Activated naive CD8-positive, alpha-beta T cell treated with anti-CD3 and anti-CD28 coated beads for 36 hours (primary cell): Measurements from ENCODE around the gene TRPT1. TPM values are rescaled to one million over a fixed set of nuclear protein-coding genes. Genes with fewer than 3 reads are reported as not detected.

ENCODE experiments used
- total RNA-seq, 2 experiments: library from RNA; stranded (reverse); gene quantifications; one replicate each; pipeline ENCODE4 v1.2.3, GENCODE V29; 2021

TRPT1 gene
- total RNA-seq, 2 experiments from 2014 or later = 24.1 to 24.4 TPM

Other genes starting within 250 kb of the TRPT1 start
- 10 to 100 TPM; 70.5 to 72.0 TPM for gene OTUB1, start 239.7 kb downstream of the TRPT1 start, total RNA-seq
- not detected for gene FLRT1, start 190.3 kb downstream of the TRPT1 start, total RNA-seq
- gene MACROD1, start 60.1 kb downstream of the TRPT1 start, total RNA-seq = 10 to 100 TPM; 27.6 to 29.6 TPM
- 100 to 1,000 TPM; 373 to 379 TPM for gene STIP1, start 40.0 kb downstream of the TRPT1 start, total RNA-seq
- 100 to 1,000 TPM; 217 to 235 TPM for gene FERMT3, start 19.5 kb downstream of the TRPT1 start, total RNA-seq
- 10 to 100 TPM; 58.4 to 69.6 TPM for gene NUDT22, start 88 bp upstream of the TRPT1 start, total RNA-seq
- gene DNAJC4, start 4.4 kb upstream of the TRPT1 start, total RNA-seq = 10 to 100 TPM; 16.5 to 17.7 TPM
- gene VEGFB, start 8.4 kb upstream of the TRPT1 start, total RNA-seq = 10 to 100 TPM; 84.7 to 85.8 TPM
- gene FKBP2, start 14.9 kb upstream of the TRPT1 start, total RNA-seq = 10 to 100 TPM; 21.9 to 22.8 TPM
- gene PPP1R14B, start 20.8 kb upstream of the TRPT1 start, total RNA-seq = 100 to 1,000 TPM; 332 to 336 TPM
- gene PLCB3, start 25.3 kb upstream of the TRPT1 start, total RNA-seq = 1 to 10 TPM; 7.3 to 7.4 TPM
- gene BAD, start 58.5 kb upstream of the TRPT1 start, total RNA-seq = 10 to 100 TPM; 23.5 to 24.2 TPM
- gene GPR137, start 59.7 kb upstream of the TRPT1 start, total RNA-seq = 10 to 100 TPM; 32.5 to 35.7 TPM
- gene KCNK4, start 65.1 kb upstream of the TRPT1 start, total RNA-seq = not detected
- not detected for gene CATSPERZ, start 74.2 kb upstream of the TRPT1 start, total RNA-seq
- gene ESRRA, start 79.3 kb upstream of the TRPT1 start, total RNA-seq = 10 to 100 TPM; 46.5 to 46.9 TPM
- 100 to 1,000 TPM; 235 to 248 TPM for gene TRMT112, start 91.4 kb upstream of the TRPT1 start, total RNA-seq
- gene PRDX5, start 91.9 kb upstream of the TRPT1 start, total RNA-seq = 100 to 1,000 TPM; 111 to 116 TPM
- gene CCDC88B, start 114.0 kb upstream of the TRPT1 start, total RNA-seq = 10 to 100 TPM; 73.5 to 74.5 TPM
- 10 to 100 TPM; 20.3 to 24.5 TPM for gene RPS6KA4, start 133.0 kb upstream of the TRPT1 start, total RNA-seq